Transverse colon (tissue), 4 donors: Measurements from ENCODE around the gene HRAS. TPM values are rescaled to one million over a fixed set of nuclear protein-coding genes. Genes with fewer than 3 reads are reported as not detected.
A peak's percentile ranks its signal among the peaks of the same experiment; 100 is the strongest.

Experiments used
- DNase-seq: peaks from one replicate; pipeline ENCODE4 v3.0.0-alpha.2; 2019
- H3K27ac ChIP-seq, 4 donors: fragments of 200-600 bp; sonication (generic); 2 replicates each; pipeline ENCODE4 v1.5.1; 2016 to 2018; ENCODE audit warnings: inconsistent platforms in 4 of 4
- H3K27me3 ChIP-seq: fragments of 200-600 bp; sonication (generic); 2 replicates; pipeline ENCODE4 v1.5.1; 2017; ENCODE audit warnings: inconsistent platforms
- H3K36me3 ChIP-seq, 4 donors: fragments of 200-600 bp; sonication (generic); 2 replicates each; pipeline ENCODE4 v1.5.1; 2017 to 2019; ENCODE audit warnings: inconsistent platforms in 4 of 4
- H3K4me1 ChIP-seq, 4 donors: fragments of 200-600 bp; sonication (generic); 2 replicates each; pipeline ENCODE4 v1.5.1; 2017 to 2020; ENCODE audit warnings: inconsistent platforms in 4 of 4
- H3K4me3 ChIP-seq, 4 donors: fragments of 200-600 bp; sonication (generic); 1 replicate in 1 of 4; 2 replicates in 3 of 4; pipeline versions ENCODE4 v1.5.1 to v1.6.1; 2017 to 2019; ENCODE audit warnings: inconsistent platforms in 4 of 4
- H3K9me3 ChIP-seq, 2 donors: fragments of 200-600 bp; sonication (generic); 2 replicates each; pipeline ENCODE4 v1.5.1; 2017 to 2019; ENCODE audit warnings: inconsistent platforms in 2 of 2
- CTCF ChIP-seq, 5 experiments: fragments of 200-600 bp in 3 of 5; fragments of 450-650 bp in 2 of 5; sonication (generic) in 3 of 5; IDR thresholded peaks; 1 replicate in 2 of 5; 2 replicates in 3 of 5; pipeline ENCODE4 v1.5.1; 2016 to 2017; ENCODE audit warnings: antibody characterized with exemption in 5 of 5, inconsistent platforms in 3 of 5, mild to moderate bottlenecking in 2 of 5, moderate library complexity in 1 of 5
- EP300 ChIP-seq: sonication (generic); formaldehyde crosslinking; IDR thresholded peaks from one replicate; pipeline ENCODE4 v1.6.1; 2017; ENCODE audit warnings: antibody characterized with exemption, low read depth
- POLR2A ChIP-seq: fragments of 450-650 bp; IDR thresholded peaks from one replicate; pipeline ENCODE4 v1.6.1; 2016; ENCODE audit warnings: antibody characterized with exemption, mild to moderate bottlenecking, moderate library complexity
- POLR2AphosphoS5 ChIP-seq, 3 donors: sonication (generic); formaldehyde crosslinking; IDR thresholded peaks; one replicate each; pipeline ENCODE4 v1.6.1; 2016; ENCODE audit warnings: antibody characterized with exemption in 3 of 3
- WGBS, 2 donors: methylation state at CpG; one replicate each; pipeline ENCODE4 v1.1.5; 2018; ENCODE audit warnings: low coverage in 1 of 2; 5-methylcytosine and 5-hydroxymethylcytosine counted together
- in situ Hi-C, 4 donors: fragments of 200-750 bp; cut with MboI; loops; one replicate each; pipeline versions ENCODE4 v1.15.0 to v1.15.1; 2017; ENCODE audit warnings: low sequenced_read_pairs in 3 of 4, low pct_ligation_motif_present in 1 of 4, low pct_unique_long_range_greater_than_20kb in 1 of 4
- intact Hi-C: fragments of 100-400 bp; cut with DNase I; formaldehyde crosslinking; loops from one replicate; pipeline ENCODE4 v1.15.1; 2023; ENCODE audit warnings: low total_unique reads
- total RNA-seq, 4 donors: library from RNA; depleted of rRNA; stranded (reverse); fragments of >200 nt; gene quantifications; one replicate each; pipeline ENCODE4 v1.1.0, GENCODE V29; 2016

HRAS gene
- total RNA-seq, 4 donors from 2014 or later = 31.0 to 57.1 (median 33.9) TPM

DNA sequence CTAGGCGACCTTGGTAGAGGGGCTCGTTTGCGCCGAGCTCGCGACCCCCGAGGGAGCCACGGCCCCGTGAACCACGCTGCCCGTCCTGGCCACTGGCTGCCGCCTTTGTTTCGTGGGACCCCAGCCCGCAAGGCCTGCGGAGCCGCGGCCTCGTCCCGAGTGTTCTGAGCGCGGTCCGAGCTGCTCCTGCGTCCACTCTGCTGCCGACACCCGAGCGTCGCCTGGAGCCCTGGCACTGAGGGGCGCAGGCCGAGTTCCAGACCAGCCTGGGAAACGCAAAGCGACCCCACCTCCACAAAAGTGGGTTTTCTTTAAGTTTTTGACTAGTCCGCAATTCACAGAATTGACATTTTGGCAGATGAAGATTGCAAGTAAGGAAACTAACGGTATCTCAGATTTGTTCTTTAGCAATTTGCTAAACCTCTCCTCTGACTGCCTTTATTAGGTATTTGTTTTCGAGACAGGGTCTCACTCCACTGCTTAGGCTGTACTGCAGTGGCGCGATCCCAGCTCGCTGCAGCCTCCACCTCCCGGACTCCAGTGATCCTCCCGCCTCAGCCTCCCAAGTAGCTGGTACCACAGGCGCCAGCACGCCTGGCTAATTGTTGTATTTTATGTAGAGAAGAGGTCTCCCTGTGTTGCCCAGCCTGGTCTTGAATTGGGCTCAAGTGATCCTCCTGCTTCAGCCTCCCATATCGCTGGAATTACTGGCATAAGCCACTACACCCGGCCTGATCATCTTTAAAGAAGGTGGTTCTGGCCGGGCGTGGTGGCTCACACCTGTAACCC lies 27.5 kb downstream of the HRAS start:
- WGBS, 2 donors = 49 to 98% methylated on average over 8 to 45 of the region's 45 CpGs
- H3K4me1 ChIP-seq = peaks cover 21 to 42% (median 38%) of the 10 kb centered on the region in 4 donors
- no peaks in the 10 kb centered on the region for H3K36me3 ChIP-seq
- no peaks in the 10 kb centered on the region for H3K27me3 ChIP-seq
- no peaks in the 10 kb centered on the region for H3K9me3 ChIP-seq
- H3K4me3 ChIP-seq = peak overlapping the region; percentile 52 to 86 (median 70)
- H3K27ac ChIP-seq = peak overlapping the region; percentile 94 to 100 (median 99)
- DNase-seq = no peak
- intact Hi-C loops (loop anchor here (10.0 kb wide), 2 partner anchors 53 to 103 kb away; partner anchors contain the start of gene PTDSS2), in situ Hi-C loops (no loop called here)
- no peak for TF ChIP-seq CTCF (IDR thresholded peaks at IDR 0.05)
- TF ChIP-seq EP300 = no peak
- TF ChIP-seq POLR2A = no peak
- no peak for TF ChIP-seq POLR2AphosphoS5 (IDR thresholded peaks at IDR 0.05)

DNA sequence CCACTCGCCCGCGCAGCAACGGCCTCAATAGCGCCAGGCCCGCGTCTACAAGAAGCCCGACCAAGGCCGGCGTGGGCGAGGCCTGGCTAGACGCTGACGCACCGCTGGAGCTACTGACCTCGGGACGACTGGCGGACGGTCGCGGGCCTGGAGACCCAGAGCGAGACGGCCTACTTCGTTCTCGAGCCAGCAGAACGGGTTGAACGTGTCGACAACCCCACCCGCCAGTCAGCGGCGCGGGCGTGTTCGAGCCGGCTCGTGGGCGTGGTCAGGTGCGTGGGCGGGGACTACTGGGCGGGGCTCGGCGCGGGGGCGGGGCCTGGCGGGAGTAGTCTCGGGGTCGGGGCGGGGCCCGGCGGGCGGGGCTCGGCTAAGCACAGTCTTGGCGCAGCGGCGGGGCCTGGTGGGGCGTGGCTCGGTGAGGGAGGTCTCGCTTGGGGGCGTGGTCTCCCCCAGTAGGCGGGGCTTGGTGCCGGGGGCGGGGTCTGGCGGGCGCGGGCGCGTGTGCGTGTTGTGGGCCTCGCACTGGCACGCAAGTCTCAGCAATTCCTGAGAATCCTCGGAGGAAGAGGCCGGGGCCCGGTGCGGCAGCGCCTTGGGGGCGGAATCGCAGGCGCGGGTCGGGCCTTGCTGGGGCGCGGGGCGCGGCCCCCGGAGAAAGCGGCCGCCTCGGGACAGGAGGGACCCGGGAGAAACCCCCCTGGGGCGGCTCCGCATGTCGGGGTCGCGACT lies 28.2 kb downstream of the HRAS start, which contains the start of gene RNH1:
Gene RNH1, minus strand, starts transcription at position 248 of the 732 bp plus-strand sequence. CDS start 5,080 bp downstream, outside the sequence.
- H3K36me3 ChIP-seq = no peaks in the 10 kb centered on the region
- intact Hi-C loops = loop anchor here (10.0 kb wide), 2 partner anchors 52 to 102 kb away; partner anchors contain the start of gene PTDSS2
- peak within 1 kb of the TSS; percentile 52 to 87 (median 86) for H3K4me3 ChIP-seq
- no peaks in the 10 kb centered on the region for H3K9me3 ChIP-seq
- in situ Hi-C loops = no loop called here
- no peaks in the 10 kb centered on the region for H3K27me3 ChIP-seq
- WGBS, 2 donors = 1% methylated on average over 34 of the region's 93 CpGs; no CpG with 5 or more reads in 1 of the 2 donors
- TF ChIP-seq EP300 = no peak
- TF ChIP-seq CTCF (IDR thresholded peaks at IDR 0.05) = no peak
- peak in 2 of 3 donors; percentile 77 to 83 for TF ChIP-seq POLR2AphosphoS5 (IDR thresholded peaks at IDR 0.05)
- peak; percentile 68 for TF ChIP-seq POLR2A
- peak; percentile 99 for DNase-seq
- peak within 1 kb of the TSS; percentile 94 to 100 (median 99) for H3K27ac ChIP-seq
- peaks cover 24 to 50% (median 42%) of the 10 kb centered on the region in 4 donors for H3K4me1 ChIP-seq

GRCh38 chr11:506238-506994 lies 29.0 kb downstream of the HRAS start:
- Histone ChIP-seq H3K36me3 (peaks cover 0 to under 1% (median 0%) of the 10 kb centered on the region in 4 donors), H3K27me3 (no peaks in the 10 kb centered on the region), H3K27ac (peak overlapping the region; percentile 94 to 100 (median 99)), H3K9me3 (no peaks in the 10 kb centered on the region), H3K4me3 (peak overlapping the region; percentile 52 to 87 (median 86)), H3K4me1 (peaks cover 24 to 51% (median 42%) of the 10 kb centered on the region in 4 donors)
- DNase-seq = peak; percentile 98
- intact Hi-C loops = loop anchor here (10.0 kb wide), 2 partner anchors 52 to 102 kb away; partner anchors contain the start of gene PTDSS2
- 1% methylated on average over 37 of the region's 71 CpGs; no CpG with 5 or more reads in 1 of the 2 donors for WGBS, 2 donors
- in situ Hi-C loops = no loop called here
- TF ChIP-seq CTCF (IDR thresholded peaks at IDR 0.05) (peak in 2 of 5 experiments; percentile 24 to 30), EP300 (peak; percentile 64), POLR2A (peak; percentile 82), POLR2AphosphoS5 (IDR thresholded peaks at IDR 0.05) (peak; percentile 50 to 72 (median 71))
